22Rv1 (cell line): Measurements from ENCODE around the gene ATG14.
"Not testable (repeated sequence)": the region's sequence is repeated elsewhere in the genome, so short reads cannot be mapped to it uniquely, and the experiment has no call there.

ENCODE experiments used
- H3K27ac ChIP-seq: fragments of 450-650 bp; 2 replicates; pipeline ENCODE4 v1.5.1; 2017
- CTCF ChIP-seq: fragments of 450-650 bp; IDR thresholded peaks from 2 replicates; pipeline ENCODE4 v1.5.1; 2017; ENCODE audit warnings: mild to moderate bottlenecking
- ZFX ChIP-seq: fragments of 450-650 bp; IDR thresholded peaks from 2 replicates; pipeline ENCODE4 v1.6.1; 2017; ENCODE audit warnings: antibody characterized with exemption, borderline replicate concordance

Gene ATG14

GRCh38 chr14:55432628-55433027, 21.0 kb upstream of the ATG14 start:
- no peak overlapping the region for H3K27ac ChIP-seq
- no peak for TF ChIP-seq ZFX
- no peak for TF ChIP-seq CTCF

DNA sequence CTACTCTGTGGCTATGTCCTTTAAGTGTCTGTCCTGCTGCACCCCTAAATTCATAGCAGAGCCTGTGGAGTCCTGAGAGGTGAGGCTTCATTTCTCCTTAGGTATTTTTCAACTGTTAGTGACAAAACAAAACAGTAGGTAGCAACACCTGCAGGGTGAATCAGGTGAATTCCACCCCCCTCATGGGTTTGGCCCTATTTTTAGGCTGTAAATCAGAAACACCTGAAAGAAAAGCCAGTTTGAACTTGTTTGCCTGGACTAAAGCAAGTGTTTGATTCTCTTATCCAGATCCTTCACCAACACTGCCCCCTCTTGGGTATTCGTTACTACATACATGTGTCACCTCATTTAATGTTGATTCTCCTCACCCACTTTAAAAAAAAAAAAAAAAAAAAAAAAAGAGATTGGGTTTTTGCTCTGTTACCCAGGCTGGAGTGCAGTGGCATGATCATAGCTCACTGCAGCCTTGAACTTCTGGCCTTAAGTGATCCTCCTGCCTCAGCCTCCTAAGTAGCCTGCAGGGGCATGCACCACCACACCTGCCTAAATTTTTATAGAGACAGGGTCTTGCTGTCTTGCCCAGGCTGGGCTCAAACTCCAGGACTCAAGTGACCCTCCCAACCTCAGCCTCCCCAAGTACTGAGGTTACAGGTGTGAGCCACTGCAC, 18.5 kb upstream of the ATG14 start:
- TF ChIP-seq ZFX = no peak
- TF ChIP-seq CTCF = peak; percentile 34
- H3K27ac ChIP-seq = no peak overlapping the region

- TF ChIP-seq ZFX = no peak
- TF ChIP-seq CTCF = no peak
- no peak overlapping the region for H3K27ac ChIP-seq
These were observed 15.8 kb upstream of the ATG14 start for GRCh38 chr14:55427439-55427838.

DNA sequence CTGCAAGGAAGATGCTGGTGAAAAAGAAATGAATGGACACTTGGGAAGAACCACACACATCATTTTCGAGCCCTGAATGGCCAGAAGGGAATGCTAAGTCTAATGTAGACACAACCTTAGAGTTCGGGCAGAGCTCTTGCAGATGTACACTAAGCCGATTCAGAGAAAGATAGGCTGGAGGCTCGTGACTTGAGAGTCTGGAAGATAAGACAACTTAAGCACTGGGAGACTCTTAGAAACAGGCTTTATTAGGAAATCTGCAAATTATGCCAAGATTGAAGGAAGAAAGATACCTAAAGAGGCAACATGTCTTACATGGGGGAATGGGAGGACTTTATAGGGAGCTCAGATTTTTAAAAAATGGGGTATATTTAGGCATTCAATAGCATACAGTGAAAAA, 15.3 kb upstream of the ATG14 start:
- TF ChIP-seq ZFX (no peak), CTCF (no peak)
- H3K27ac ChIP-seq = no peak overlapping the region

GRCh38 chr14:55425091-55425490, 13.5 kb upstream of the ATG14 start:
- TF ChIP-seq ZFX (no peak), CTCF (no peak)
- no peak overlapping the region for H3K27ac ChIP-seq

DNA sequence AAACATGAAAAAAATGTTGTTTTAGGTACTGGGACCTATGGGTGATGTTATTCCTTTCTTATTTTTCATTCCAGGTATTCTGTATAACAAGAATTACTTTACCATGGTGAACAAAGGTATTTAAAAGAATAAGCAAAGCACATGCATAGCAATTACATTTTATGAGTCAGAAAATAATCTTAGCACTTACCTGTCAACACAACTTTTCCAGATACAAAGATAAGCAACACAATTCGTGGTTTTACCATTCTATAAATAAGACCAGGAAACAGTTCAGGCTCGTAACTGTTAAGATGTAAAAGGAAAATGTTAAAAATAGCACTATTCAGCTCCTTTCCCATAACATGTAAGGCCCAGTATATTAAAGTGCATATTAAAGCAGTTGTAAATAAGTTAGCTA, 12.3 kb upstream of the ATG14 start:
- H3K27ac ChIP-seq = no peak overlapping the region
- no peak for TF ChIP-seq CTCF
- TF ChIP-seq ZFX = no peak

DNA sequence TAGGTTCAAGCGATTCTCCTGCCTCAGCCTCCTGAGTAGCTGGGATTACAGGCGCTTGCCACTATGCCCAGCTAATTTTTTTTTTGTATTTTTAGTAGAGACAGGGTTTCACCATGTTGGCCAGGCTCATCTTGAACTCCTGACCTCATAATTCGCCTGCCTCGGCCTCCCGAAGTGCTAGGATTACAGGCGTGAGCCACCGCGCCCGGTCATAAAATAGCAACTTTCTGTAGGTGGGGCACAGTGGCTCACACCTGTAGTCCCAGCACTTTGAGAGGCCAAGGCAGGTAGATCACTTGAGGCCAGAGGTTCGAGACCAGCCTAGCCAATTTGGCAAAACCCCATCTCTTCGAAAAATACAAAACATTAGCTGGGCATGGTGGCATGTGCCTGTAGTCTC, 10.7 kb upstream of the ATG14 start:
- not testable (repeated sequence) for H3K27ac ChIP-seq

- TF ChIP-seq CTCF (no peak), ZFX (no peak)
- no peak overlapping the region for H3K27ac ChIP-seq
These were observed 8.0 kb upstream of the ATG14 start for GRCh38 chr14:55419663-55420062.
